Cardiac fibroblast (primary cell): ENCODE measurements around the gene IL4I1.

Experiments used
- DNase-seq, 2 donors: peaks; one replicate each; pipeline versions ENCODE4 v3.0.0 to v3.0.0-alpha.2; 2010; ENCODE audit warnings: low read depth in 2 of 2
- H3K4me3 ChIP-seq, 2 donors: replicated peaks in 1 of 2; 1 replicate in 1 of 2; 2 replicates in 1 of 2; pipeline ENCODE4 v1.5.1; 2011; ENCODE audit warnings: low read depth in 2 of 2, low read length in 2 of 2, mild to moderate bottlenecking in 2 of 2, moderate library complexity in 1 of 2
- CTCF ChIP-seq: IDR thresholded peaks from one replicate; pipeline ENCODE4 v1.5.1; 2011; ENCODE audit warnings: low read depth, mild to moderate bottlenecking, low read length, inconsistent platforms

IL4I1 gene

GRCh38 chr19:49908480-49909420 lies 12.1 kb upstream of the IL4I1 start:
- H3K4me3 ChIP-seq, result no peak overlapping the region
- TF ChIP-seq CTCF, result no peak
- no peak for DNase-seq

- H3K4me3 ChIP-seq, result no peak overlapping the region
- no peak for DNase-seq
- no peak for TF ChIP-seq CTCF
Measured at GRCh38 chr19:49907745-49908446, 11.2 kb upstream of the IL4I1 start.

GRCh38 chr19:49906879-49907564 lies 10.3 kb upstream of the IL4I1 start:
- no peak for DNase-seq
- H3K4me3 ChIP-seq, result no peak overlapping the region
- no peak for TF ChIP-seq CTCF

- H3K4me3 ChIP-seq, result no peak overlapping the region
- TF ChIP-seq CTCF, result no peak
Measured at GRCh38 chr19:49904136-49904535, 7.4 kb upstream of the IL4I1 start.

GRCh38 chr19:49895566-49896297 lies 955 bp downstream of the IL4I1 start:
- TF ChIP-seq CTCF, result no peak
- no peak overlapping the region for H3K4me3 ChIP-seq
- no peak for DNase-seq

More at GRCh38 chr19:49904136-49904535, 7.4 kb upstream of the IL4I1 start:
- DNase-seq, result no peak
